Fibroblast of pulmonary artery (primary cell): Measurements from ENCODE around the gene UAP1.

ENCODE experiments used
- DNase-seq: peaks from one replicate; pipeline ENCODE4 v3.0.0-alpha.2; 2010; ENCODE audit warnings: low read depth
- H3K4me3 ChIP-seq: replicated peaks from 2 replicates; pipeline ENCODE4 v1.5.1; 2011; ENCODE audit warnings: low read depth, mild to moderate bottlenecking, control low read depth, low read length, moderate library complexity
- CTCF ChIP-seq: IDR thresholded peaks from 2 replicates; pipeline ENCODE4 v1.5.1; 2011; ENCODE audit warnings: mild to moderate bottlenecking, control low read depth, low read length, inconsistent platforms; ENCODE audit errors: missing control alignments

UAP1 gene

GRCh38 chr1:162561616-162562469 lies at the start of gene UAP1:
Gene UAP1, plus strand, starts transcription at chr1:162561722. Its CDS starts 4,347 bp downstream, at chr1:162566069.
- peak within 1 kb of the TSS; percentile 81 for H3K4me3 ChIP-seq
- no peak for TF ChIP-seq CTCF
- DNase-seq: no peak

- H3K4me3 ChIP-seq: no peak overlapping the region
- no peak for DNase-seq
Observed at GRCh38 chr1:162527314-162527713, 34.2 kb upstream of the UAP1 start.

DNA sequence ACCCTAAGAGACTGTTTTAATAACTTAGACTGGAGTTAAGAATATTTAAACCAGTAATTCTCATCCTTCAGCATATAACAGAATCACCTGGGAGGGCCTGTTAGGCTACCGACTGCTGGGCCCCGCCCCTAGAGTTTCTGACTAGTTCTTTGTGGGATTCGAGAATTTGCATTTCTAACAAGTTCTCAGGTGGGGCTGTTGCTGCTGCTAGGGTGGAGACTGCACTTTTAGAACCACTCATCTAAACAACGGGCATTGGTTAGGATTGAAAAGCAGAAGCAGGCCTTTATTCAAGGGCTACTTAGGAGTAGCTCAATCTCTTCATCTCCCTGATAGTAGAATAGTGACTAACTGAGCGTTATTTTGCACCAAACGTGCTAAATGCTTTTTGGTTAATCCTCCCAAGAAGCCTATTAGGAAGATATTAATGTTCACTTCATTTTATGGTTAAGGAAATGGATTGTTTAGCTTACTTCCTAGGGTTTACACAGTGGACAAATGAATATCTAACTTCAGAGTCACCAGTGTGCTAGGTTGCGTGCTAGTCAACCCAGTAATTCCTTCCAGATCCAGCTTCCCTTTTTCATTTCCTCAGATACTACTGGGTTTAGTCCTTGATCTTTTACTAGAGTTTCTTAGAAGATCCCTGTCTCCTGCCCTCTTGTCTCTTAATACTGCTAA lies 31.1 kb upstream of the UAP1 start:
- no peak for TF ChIP-seq CTCF
- DNase-seq: no peak

More at GRCh38 chr1:162527314-162527713, 34.2 kb upstream of the UAP1 start:
- no peak for TF ChIP-seq CTCF

DNA sequence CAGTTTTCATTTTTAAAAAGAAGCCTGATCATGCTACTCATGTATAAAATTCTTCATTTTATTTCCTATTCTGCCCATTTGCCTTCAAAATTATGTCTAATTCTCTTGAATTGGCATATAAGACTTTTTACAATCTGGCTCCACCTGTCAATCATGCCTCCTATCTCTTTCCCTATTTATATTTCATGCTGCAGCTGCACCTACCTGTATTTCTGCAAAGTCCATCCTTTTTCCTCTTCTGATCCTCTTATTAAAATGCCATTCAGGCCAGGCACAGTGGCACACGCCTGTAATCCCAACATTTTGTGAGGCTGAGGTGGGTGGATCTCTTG lies 30.6 kb upstream of the UAP1 start:
- no peak overlapping the region for H3K4me3 ChIP-seq
- TF ChIP-seq CTCF: no peak
- DNase-seq: no peak

More for the DNA sequence above, 31.1 kb upstream of the UAP1 start:
- no peak overlapping the region for H3K4me3 ChIP-seq

- TF ChIP-seq CTCF: no peak
- no peak for DNase-seq
- H3K4me3 ChIP-seq: no peak overlapping the region
Observed at GRCh38 chr1:162535501-162535900, 26.0 kb upstream of the UAP1 start.

DNA sequence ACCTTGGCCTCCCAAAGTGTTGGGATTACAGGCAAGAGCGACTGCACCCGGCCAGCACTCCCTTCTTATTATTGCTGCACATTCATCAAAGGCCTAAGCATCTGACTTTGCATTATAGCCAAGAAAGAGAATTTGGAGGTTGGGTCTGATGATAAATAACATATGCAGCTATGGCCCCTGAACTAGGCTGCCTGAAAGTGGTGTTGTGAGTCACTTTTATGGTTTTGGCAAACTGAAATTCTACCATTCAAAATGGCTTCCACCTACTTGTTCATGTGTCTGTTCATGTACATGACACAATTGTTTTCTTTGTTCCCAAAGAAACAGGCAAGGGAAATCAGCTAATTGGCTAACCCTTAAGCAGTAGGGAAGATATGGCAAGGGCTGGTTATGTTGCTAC lies 25.0 kb upstream of the UAP1 start:
- DNase-seq: peak; percentile 31
- no peak for TF ChIP-seq CTCF
- no peak overlapping the region for H3K4me3 ChIP-seq
